Activated CD4-positive, alpha-beta T cell treated with anti-CD3 and anti-CD28 coated beads, Interleukin-2, amount 50 U/mL, for 4 hours (primary cell): ENCODE data around the gene SYT5.

ENCODE experiments used
- DNase-seq, 2 experiments: peaks; one replicate each; pipeline ENCODE4 v3.0.0-alpha.2; 2020

SYT5 gene

DNA sequence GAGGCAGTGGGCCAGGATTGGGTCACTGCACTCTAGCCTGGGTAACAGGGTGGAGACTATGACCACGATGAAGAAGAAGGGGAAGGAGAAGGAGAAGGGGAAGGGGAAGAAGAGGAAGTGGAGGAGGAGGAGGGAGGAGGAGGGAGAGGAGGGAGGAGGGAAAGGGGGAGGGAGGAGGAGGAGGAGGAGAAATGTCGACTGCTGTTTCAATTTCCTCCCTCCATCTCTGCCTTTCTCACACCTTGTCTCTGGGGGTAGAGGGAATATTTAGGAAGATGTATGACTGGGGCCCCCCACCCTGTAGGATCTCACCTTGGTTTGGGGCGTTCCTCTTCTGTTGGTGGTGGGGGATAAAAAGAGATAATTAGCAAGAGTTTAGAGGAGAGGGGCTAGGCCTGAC, 34.9 kb downstream of the SYT5 start:
- DNase-seq, result no peak

DNA sequence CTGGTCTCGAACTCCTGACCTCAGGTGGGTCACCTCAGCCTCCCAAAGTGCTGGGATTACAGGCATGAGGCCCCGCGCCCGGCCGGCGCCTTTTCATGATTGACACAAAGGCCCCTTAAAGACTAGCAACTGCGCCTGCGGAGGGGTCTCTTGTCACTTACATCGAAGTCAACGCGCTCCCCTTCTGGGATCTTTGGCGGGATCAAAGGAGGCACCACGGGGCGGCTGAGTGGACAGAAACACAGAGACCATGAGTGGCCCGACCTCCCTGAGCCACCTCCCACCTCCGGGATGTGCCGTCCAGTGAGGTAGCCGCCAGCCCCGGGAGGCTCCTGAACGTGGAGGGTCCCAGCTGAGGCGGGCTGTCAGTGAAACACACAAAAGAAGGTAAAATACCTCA, 38.4 kb downstream of the SYT5 start:
- no peak for DNase-seq

DNA sequence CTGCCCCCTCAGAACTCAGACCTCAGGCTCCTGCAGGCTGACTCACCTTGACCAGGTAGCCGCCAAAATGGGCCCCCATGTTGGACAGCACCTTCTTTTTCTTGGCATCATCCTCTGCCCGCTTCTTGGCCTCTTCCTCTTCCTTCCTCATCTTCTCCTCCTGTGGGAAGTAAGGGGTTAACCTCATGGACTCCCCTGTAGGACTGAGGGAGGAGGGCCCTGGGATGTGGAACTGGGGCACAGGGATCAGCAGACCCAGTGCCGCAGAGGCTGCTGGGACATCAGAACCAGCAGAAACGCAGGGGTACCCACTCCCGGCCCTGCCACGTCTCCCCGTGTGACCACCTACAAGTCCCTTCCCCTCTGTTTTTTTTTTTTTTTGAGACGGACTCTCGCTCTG, 42.2 kb downstream of the SYT5 start:
- DNase-seq, result no peak

DNA sequence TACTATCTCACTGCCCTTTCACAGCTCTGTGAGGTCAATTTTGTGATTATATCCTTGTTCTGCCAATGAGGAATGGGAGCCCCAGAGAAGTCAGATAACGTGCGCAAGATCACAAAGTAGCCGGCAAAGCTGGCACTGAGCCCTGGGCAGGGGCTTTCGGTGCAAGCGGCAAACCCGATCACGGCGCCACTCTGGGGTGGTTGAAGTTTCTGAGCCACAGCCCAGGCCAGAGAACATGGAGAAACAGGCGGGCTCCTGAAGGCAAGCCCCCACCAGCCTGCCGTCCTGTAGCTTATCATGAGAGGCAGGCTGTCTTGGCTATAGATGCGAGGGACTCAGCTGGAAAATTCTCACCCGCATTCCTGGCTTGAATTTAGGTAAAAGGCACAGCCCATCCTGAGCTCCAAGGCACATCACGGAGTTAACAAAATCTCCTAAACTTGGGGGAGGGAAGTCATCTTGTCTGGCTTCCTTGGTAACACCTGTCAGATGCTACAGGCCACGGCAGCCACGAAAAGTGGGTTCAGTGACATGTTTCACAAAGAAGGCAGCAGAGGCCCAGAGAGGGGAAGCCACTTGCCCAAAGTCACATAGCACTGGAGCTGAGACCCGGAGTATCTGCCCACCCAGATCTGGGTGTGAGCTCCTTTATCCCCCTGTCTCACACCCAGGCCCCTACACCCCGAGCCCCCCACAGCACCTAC, 43.5 kb downstream of the SYT5 start:
- DNase-seq, result no peak

DNA sequence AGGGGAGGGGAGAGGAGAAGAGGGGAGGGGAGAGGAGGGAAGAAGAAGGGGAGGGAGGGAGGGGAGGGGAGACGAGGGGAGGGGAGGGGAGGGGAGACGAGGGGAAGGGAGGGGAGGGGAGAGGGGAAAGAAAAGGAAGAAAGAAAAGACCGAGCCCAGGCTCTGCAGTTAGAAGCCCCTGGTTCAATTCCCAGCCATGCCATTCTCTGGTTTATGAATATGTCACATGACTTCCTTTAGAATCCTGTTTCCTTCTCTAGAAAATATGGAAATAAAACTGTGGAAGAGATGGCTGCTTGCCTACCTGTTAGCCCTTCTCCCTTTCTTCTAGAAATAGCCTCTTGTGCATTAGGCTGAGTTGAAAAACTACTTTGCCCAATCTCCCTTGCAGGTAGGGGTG, 45.4 kb downstream of the SYT5 start:
- DNase-seq, result no peak

DNA sequence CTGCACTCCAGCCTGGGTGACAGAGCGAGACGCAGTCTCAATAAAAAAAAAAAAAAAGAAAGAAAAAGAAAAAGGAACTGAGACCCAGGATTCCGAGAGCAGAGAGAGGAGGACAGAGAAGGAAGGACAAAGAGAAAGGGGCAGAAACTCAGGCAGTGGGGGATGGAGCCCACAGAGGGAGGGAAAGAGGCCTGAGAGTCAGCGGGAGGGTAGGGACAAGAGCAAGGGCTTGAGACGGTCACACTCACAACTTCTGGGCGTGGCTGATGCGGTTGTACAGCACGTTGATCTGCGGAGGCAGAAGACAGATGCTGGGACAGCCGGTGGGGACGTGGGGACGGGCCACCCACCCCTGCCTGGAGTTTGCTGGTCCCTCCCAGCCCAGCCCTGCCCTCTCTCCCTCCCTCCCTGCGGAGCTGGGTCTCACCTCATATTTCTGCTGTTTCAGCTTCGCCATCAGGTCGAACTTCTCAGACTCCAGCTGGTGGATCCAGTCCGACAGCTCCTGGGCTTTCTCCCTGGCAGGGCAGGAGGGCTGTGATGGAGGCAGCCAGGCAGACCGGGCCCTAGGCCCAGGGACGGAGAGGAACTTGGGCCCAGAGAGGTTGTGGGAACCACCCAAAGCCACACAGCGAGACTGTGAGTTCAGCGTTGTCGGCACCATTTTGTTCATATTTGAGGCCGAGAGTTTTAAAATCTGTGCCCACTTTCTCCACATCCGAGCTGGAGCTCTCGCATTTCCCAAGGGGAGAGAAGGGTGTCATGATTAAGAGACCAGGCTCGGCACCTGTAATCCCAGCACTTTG, 46.2 kb downstream of the SYT5 start:
- no peak for DNase-seq

DNA sequence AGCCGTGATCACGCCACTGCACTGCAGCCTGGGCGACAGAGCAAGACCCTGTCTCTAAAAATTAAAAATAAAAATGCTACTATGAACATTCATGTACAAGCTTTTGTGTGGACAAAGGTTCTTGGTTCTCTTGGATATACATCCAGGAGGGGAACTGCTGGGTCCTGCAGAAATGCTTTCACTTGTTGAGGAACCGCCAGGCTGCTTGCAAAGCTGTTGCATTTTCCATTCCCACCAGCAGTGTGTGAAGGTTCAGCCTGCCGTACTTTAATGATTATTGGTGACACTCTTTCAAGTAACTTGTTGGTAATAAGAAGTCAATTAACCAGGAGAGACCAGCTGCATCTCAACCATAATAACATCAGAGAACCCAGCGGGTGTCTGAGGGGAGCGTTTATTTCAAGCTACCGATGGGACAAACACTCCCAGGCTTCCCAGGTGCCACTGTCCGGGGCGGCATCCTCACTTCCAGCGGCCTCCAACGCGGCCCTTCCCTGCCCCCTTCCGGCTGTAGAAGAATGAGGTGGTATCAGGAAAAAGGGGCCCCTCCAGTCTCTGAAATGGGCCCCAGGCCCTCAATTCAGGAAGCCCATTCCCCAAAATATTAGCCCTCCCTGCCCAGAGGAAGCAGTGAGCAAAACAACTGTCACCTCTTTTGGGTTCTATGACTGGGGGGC, 47.5 kb downstream of the SYT5 start:
- DNase-seq, result no peak

DNA sequence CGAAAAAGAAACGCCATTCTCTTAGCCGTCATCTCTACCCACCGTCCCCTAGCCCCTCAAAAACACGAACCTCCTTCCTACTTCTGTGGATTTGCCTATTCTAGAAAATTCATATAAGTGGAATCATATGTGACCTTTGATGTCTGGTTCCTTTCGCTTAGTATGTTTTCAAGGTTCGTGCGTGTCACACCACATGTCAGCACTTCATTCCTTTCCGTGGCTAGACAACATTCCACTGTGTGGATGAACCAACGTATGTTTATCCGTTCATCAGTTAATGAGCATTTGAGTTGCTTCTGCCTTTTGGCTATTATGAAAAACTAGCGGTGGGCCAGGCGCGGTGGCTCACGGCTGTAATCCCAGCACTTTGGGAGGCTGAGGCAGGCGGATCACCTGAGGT, 48.7 kb downstream of the SYT5 start:
- DNase-seq, result no peak
